Esophagus (tissue), 2 donors: Measurements from ENCODE around the gene PARP1. TPM values are rescaled to one million over a fixed set of nuclear protein-coding genes. Genes with fewer than 3 reads are reported as not detected.

Experiments
- H3K27ac ChIP-seq, 2 donors: one replicate each; pipeline ENCODE4 v1.5.1; 2013; ENCODE audit warnings: low read depth in 2 of 2, mild to moderate bottlenecking in 2 of 2, inconsistent platforms in 1 of 2, low read length in 1 of 2, moderate library complexity in 1 of 2
- H3K27me3 ChIP-seq, 2 donors: one replicate each; pipeline ENCODE4 v1.6.1; 2013; ENCODE audit warnings: low read length in 2 of 2, control low read depth in 1 of 2, mild to moderate bottlenecking in 1 of 2; ENCODE audit not compliant: insufficient read depth in 2 of 2, control insufficient read depth in 1 of 2
- H3K36me3 ChIP-seq, 2 donors: one replicate each; pipeline ENCODE4 v1.6.1; 2013; ENCODE audit warnings: low read length in 1 of 2; ENCODE audit not compliant: control insufficient read depth in 2 of 2, insufficient read depth in 2 of 2
- H3K4me1 ChIP-seq, 2 donors: one replicate each; pipeline ENCODE4 v1.6.1; 2013; ENCODE audit warnings: low read length in 1 of 2; ENCODE audit not compliant: control insufficient read depth in 2 of 2, insufficient read depth in 2 of 2
- H3K4me3 ChIP-seq, 2 donors: one replicate each; pipeline ENCODE4 v1.5.1; 2013; ENCODE audit warnings: low read length in 2 of 2, mild to moderate bottlenecking in 2 of 2, low read depth in 1 of 2, moderate library complexity in 1 of 2
- H3K9me3 ChIP-seq, 2 donors: one replicate each; pipeline ENCODE4 v1.6.1; 2013; ENCODE audit warnings: mild to moderate bottlenecking in 2 of 2, low read depth in 1 of 2, low read length in 1 of 2, moderate library complexity in 1 of 2; ENCODE audit not compliant: control insufficient read depth in 2 of 2, insufficient read depth in 1 of 2
- WGBS, 2 donors: extraction: QIAGEN DNeasy Blood & Tissue Kit; methylation state at CpG; one replicate each; pipeline ENCODE4 v1.1.7; 2013; 5-methylcytosine and 5-hydroxymethylcytosine counted together
- polyA plus RNA-seq, 2 donors: library from polyadenylated mRNA; stranded (reverse); fragments of 200-250 nt; gene quantifications; one replicate each; pipeline ENCODE4 v1.2.3, GENCODE V29; 2013
- donor health status: healthy with polysubstance abuse.
- donor health status: Bipolar disorder and iron deficiency.

Gene PARP1
- polyA plus RNA-seq, 2 donors: 10.6 to 29.0 TPM

GRCh38 chr1:226444901-226445300, 37.0 kb upstream of the PARP1 start:
- Histone ChIP-seq H3K4me3 (no peak overlapping the region), H3K36me3 (no peaks in the 10 kb centered on the region), H3K9me3 (no peaks in the 10 kb centered on the region), H3K27ac (no peak overlapping the region), H3K27me3 (no peaks in the 10 kb centered on the region), H3K4me1 (no peaks in the 10 kb centered on the region)
- 66 to 67% methylated on average over 2 of the region's 2 CpGs for WGBS, 2 donors

DNA sequence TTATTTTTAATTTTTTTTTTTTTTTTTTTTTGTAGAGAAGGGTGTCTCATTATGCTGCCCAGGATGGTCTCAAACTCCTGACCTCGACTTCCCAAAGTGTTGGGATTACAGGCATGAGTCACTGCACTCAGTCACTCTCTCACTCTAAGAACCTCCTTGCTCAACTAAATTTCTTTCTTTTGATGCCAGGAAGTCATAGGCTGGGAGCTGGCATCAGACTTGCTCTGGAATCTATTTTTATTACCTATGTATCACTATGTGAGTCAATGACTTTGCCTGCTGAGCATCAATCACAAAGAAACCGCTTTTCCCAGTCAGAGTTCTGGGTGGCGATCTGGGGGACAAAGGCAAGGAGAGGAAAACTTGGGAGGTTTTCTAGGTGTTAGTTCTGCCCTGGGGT, 35.5 kb upstream of the PARP1 start:
- H3K9me3 ChIP-seq: no peaks in the 10 kb centered on the region
- no peaks in the 10 kb centered on the region for H3K27me3 ChIP-seq
- H3K4me3 ChIP-seq: no peak overlapping the region
- 49 to 65% methylated on average over 3 of the region's 3 CpGs for WGBS, 2 donors
- no peak overlapping the region for H3K27ac ChIP-seq
- no peaks in the 10 kb centered on the region for H3K4me1 ChIP-seq
- no peaks in the 10 kb centered on the region for H3K36me3 ChIP-seq

GRCh38 chr1:226443033-226443432, 35.1 kb upstream of the PARP1 start:
- Histone ChIP-seq H3K9me3 (no peaks in the 10 kb centered on the region), H3K27ac (no peak overlapping the region), H3K4me1 (no peaks in the 10 kb centered on the region), H3K4me3 (no peak overlapping the region), H3K27me3 (no peaks in the 10 kb centered on the region), H3K36me3 (no peaks in the 10 kb centered on the region)
- 74 to 84% methylated on average over 6 of the region's 6 CpGs for WGBS, 2 donors

DNA sequence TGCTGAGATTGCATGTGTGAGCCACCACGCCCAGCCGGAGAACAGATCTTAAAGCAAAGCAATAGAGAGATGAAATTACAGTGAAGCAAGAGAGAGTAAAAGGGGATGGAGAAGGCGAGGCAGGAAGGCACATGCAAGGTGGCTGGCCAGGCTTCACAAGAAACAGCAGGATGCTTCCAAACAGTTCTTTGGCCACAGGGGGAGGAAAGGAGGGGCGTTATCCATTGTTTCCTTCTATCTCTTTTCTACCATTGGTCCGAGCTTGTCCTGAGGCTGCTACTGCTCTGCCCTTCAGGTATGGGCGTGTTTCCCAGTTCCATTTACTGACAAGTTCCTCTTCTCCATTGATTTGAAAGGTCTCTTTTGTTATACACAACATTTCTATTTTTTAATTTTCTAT, 33.7 kb upstream of the PARP1 start:
- WGBS, 2 donors: 84 to 95% methylated on average over 6 of the region's 6 CpGs
- Histone ChIP-seq H3K27me3 (no peaks in the 10 kb centered on the region), H3K36me3 (no peaks in the 10 kb centered on the region)

DNA sequence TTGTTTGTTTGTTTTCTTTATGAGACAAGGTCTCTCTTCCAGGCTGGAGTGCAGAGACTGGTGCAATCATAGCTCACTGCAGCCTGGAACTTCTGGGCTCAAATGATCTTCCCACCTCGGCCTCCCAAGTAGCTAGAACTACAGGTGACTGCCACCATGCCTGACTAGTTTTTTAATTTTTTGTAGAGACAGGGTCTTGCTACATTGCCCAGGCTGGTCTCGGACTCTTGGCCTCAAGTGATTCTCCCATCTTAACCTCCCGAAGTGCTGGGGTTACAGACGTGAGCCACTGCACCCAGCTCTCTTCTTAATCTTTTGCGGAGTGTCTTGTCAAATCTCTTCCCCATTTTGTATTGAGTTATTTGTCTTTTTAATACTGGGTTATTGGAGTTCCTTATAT, 32.6 kb upstream of the PARP1 start:
- no peaks in the 10 kb centered on the region for H3K27me3 ChIP-seq
- no peak overlapping the region for H3K27ac ChIP-seq
- 79 to 85% methylated on average over 5 of the region's 5 CpGs for WGBS, 2 donors
- no peaks in the 10 kb centered on the region for H3K4me1 ChIP-seq
- no peaks in the 10 kb centered on the region for H3K9me3 ChIP-seq
- H3K36me3 ChIP-seq: no peaks in the 10 kb centered on the region
- no peak overlapping the region for H3K4me3 ChIP-seq

More for the DNA sequence above, 33.7 kb upstream of the PARP1 start:
- H3K9me3 ChIP-seq: no peaks in the 10 kb centered on the region
- no peak overlapping the region for H3K27ac ChIP-seq
- H3K4me3 ChIP-seq: no peak overlapping the region
- no peaks in the 10 kb centered on the region for H3K4me1 ChIP-seq

DNA sequence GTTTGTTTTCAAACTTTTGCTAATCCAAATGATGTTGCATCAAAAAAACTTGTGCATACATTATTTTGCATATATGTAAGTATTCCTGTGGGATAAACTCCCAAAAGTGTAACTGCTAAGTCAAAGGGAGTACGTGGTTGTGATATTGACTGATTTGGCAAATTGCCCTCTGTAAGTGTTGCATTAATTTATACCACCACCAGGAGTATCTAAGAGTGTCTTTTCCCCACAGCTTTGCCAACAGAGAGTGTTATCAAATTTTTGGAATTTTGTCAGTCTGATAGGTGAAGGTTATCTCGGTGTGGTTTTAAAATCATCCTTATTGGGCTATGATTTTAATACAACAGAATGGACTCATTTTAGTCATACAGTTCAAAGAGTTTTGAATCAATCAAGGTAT, 30.1 kb upstream of the PARP1 start:
- H3K36me3 ChIP-seq: no peaks in the 10 kb centered on the region
- WGBS, 2 donors: 61 to 74% methylated on average over 2 of the region's 2 CpGs
- H3K4me1 ChIP-seq: no peaks in the 10 kb centered on the region
- no peaks in the 10 kb centered on the region for H3K27me3 ChIP-seq
- H3K27ac ChIP-seq: no peak overlapping the region
- H3K9me3 ChIP-seq: no peaks in the 10 kb centered on the region
- no peak overlapping the region for H3K4me3 ChIP-seq

- no peaks in the 10 kb centered on the region for H3K27me3 ChIP-seq
- H3K9me3 ChIP-seq: no peaks in the 10 kb centered on the region
- H3K36me3 ChIP-seq: no peaks in the 10 kb centered on the region
- H3K4me3 ChIP-seq: no peak overlapping the region
- 27 to 30% methylated on average over 8 of the region's 8 CpGs for WGBS, 2 donors
- no peaks in the 10 kb centered on the region for H3K4me1 ChIP-seq
- H3K27ac ChIP-seq: no peak overlapping the region
Measured at GRCh38 chr1:226436855-226437491, 29.1 kb upstream of the PARP1 start.

- WGBS, 2 donors: 65 to 78% methylated on average over 3 of the region's 3 CpGs
- Histone ChIP-seq H3K4me1 (no peaks in the 10 kb centered on the region), H3K27me3 (no peaks in the 10 kb centered on the region), H3K9me3 (no peaks in the 10 kb centered on the region), H3K4me3 (no peak overlapping the region), H3K36me3 (no peaks in the 10 kb centered on the region), H3K27ac (no peak overlapping the region)
Measured at GRCh38 chr1:226436472-226436854, 28.6 kb upstream of the PARP1 start.

GRCh38 chr1:226433341-226433720, 25.4 kb upstream of the PARP1 start:
- Histone ChIP-seq H3K9me3 (no peaks in the 10 kb centered on the region), H3K4me3 (no peak overlapping the region), H3K36me3 (no peaks in the 10 kb centered on the region), H3K27me3 (no peaks in the 10 kb centered on the region), H3K4me1 (no peaks in the 10 kb centered on the region), H3K27ac (no peak overlapping the region)
- WGBS, 2 donors: 77 to 81% methylated on average over 6 of the region's 6 CpGs

GRCh38 chr1:226432586-226433340, 24.9 kb upstream of the PARP1 start:
- no peak overlapping the region for H3K4me3 ChIP-seq
- H3K27ac ChIP-seq: no peak overlapping the region
- WGBS, 2 donors: 73 to 78% methylated on average over 13 of the region's 13 CpGs
- H3K4me1 ChIP-seq: no peaks in the 10 kb centered on the region
- no peaks in the 10 kb centered on the region for H3K27me3 ChIP-seq
- H3K36me3 ChIP-seq: no peaks in the 10 kb centered on the region
- H3K9me3 ChIP-seq: no peaks in the 10 kb centered on the region
